WTC11 (cell line): ENCODE measurements around the gene TCP11. TPM values are rescaled to one million over a fixed set of nuclear protein-coding genes. Genes with fewer than 3 reads are reported as not detected.
A peak's percentile ranks its signal among the peaks of the same experiment; 100 is the strongest.

ENCODE experiments used
- ATAC-seq: fragments of 200-7000 bp; cut with Tn5 transposase; 2 replicates; pipeline ENCODE4 v1.10.0; 2021; ENCODE audit warnings: mild to moderate bottlenecking, moderate library complexity
- Bru-seq: library from RNA; stranded (reverse); fragments of 400-500 nt; gene quantifications from one replicate; lab custom pipeline; 2021; lab: Mats Ljungman, UMichigan
- CTCF ChIA-PET: fragments of 300-600 bp; sonication (Branson Sonifier 250); formaldehyde crosslinking; loops from one replicate; lab custom pipeline; 2021; ENCODE audit warnings: antibody characterized with exemption; lab: Charles Lee
- POLR2A ChIA-PET: fragments of 350-600 bp; sonication (Branson Sonifier 250); formaldehyde crosslinking; loops from one replicate; lab custom pipeline; 2021; ENCODE audit warnings: antibody characterized with exemption; lab: Charles Lee
- DNase-seq: peaks from one replicate; pipeline ENCODE4 v3.0.0; 2021; ENCODE audit warnings: low spot score
- H3K27ac Mint-ChIP-seq: 2 replicates; pipeline ENCODE4 v1.8.0; 2021; ENCODE audit warnings: mixed read lengths
- H3K27me3 Mint-ChIP-seq: 2 replicates; pipeline ENCODE4 v1.8.0; 2021; ENCODE audit warnings: low read depth, mild to moderate bottlenecking, moderate library complexity, mixed read lengths
- H3K36me3 Mint-ChIP-seq: 2 replicates; pipeline ENCODE4 v1.8.0; 2021; ENCODE audit warnings: mixed read lengths
- H3K4me1 Mint-ChIP-seq: 2 replicates; pipeline ENCODE4 v1.8.0; 2022; ENCODE audit warnings: mixed read lengths
- H3K4me3 Mint-ChIP-seq: 2 replicates; pipeline ENCODE4 v1.8.0; 2021; ENCODE audit warnings: mild to moderate bottlenecking, moderate library complexity, mixed read lengths
- H3K9me3 Mint-ChIP-seq: 2 replicates; pipeline ENCODE4 v1.8.0; 2021; ENCODE audit warnings: mixed read lengths
- ETV6 ChIP-seq: sonication (generic); formaldehyde crosslinking; IDR thresholded peaks from 2 replicates; pipeline ENCODE4 v1.8.1; 2022; ENCODE audit warnings: mild to moderate bottlenecking, missing genetic modification reagents
- FOXP1 ChIP-seq: sonication (generic); formaldehyde crosslinking; IDR thresholded peaks from 2 replicates; pipeline ENCODE4 v1.8.0; 2022; ENCODE audit warnings: missing genetic modification reagents, mild to moderate bottlenecking, moderate library complexity, borderline replicate concordance
- HMGA2 ChIP-seq: fragments of 250-450 bp; sonication (Bioruptor Pico); IDR thresholded peaks from 2 replicates; pipeline ENCODE4 v1.4.0; 2021; ENCODE audit warnings: mild to moderate bottlenecking, moderate library complexity
- KAT7 ChIP-seq: sonication (generic); formaldehyde crosslinking; IDR thresholded peaks from 2 replicates; pipeline ENCODE4 v1.8.1; 2023; ENCODE audit warnings: missing genetic modification reagents, mild to moderate bottlenecking, borderline replicate concordance
- MXD4 ChIP-seq: fragments of 250-450 bp; sonication (Bioruptor Pico); IDR thresholded peaks from 2 replicates; pipeline ENCODE4 v1.8.0; 2021; ENCODE audit warnings: mild to moderate bottlenecking, moderate library complexity, borderline replicate concordance
- NFATC4 ChIP-seq: fragments of 250-450 bp; sonication (Bioruptor Pico); IDR thresholded peaks from 2 replicates; pipeline ENCODE4 v1.9.0; 2021; ENCODE audit warnings: mild to moderate bottlenecking
- NFE2L1 ChIP-seq: sonication (generic); formaldehyde crosslinking; IDR thresholded peaks from 2 replicates; pipeline ENCODE4 v1.8.1; 2023; ENCODE audit warnings: missing genetic modification reagents
- NR2C2 ChIP-seq: sonication (generic); formaldehyde crosslinking; IDR thresholded peaks from 2 replicates; pipeline ENCODE4 v1.8.0; 2022; ENCODE audit warnings: mild to moderate bottlenecking, missing genetic modification reagents
- NR3C1 ChIP-seq: sonication (generic); formaldehyde crosslinking; conservative IDR thresholded peaks from 2 replicates; pipeline ENCODE4 v1.8.1; 2023; ENCODE audit warnings: low read depth, mild to moderate bottlenecking, missing genetic modification reagents
- OVOL2 ChIP-seq: fragments of 250-450 bp; sonication (Bioruptor Pico); IDR thresholded peaks from 2 replicates; pipeline ENCODE4 v1.9.0; 2021; ENCODE audit warnings: mild to moderate bottlenecking, borderline replicate concordance
- PRRX2 ChIP-seq: fragments of 250-450 bp; sonication (Bioruptor Pico); IDR thresholded peaks from 2 replicates; pipeline ENCODE4 v1.8.0; 2021; ENCODE audit warnings: mild to moderate bottlenecking
- SMAD3 ChIP-seq: sonication (generic); formaldehyde crosslinking; IDR thresholded peaks from 2 replicates; pipeline ENCODE4 v1.8.0; 2022; ENCODE audit warnings: missing genetic modification reagents, mild to moderate bottlenecking, borderline replicate concordance
- SMAD4 ChIP-seq: sonication (generic); formaldehyde crosslinking; IDR thresholded peaks from 2 replicates; pipeline ENCODE4 v1.8.0; 2022; ENCODE audit warnings: mild to moderate bottlenecking, missing genetic modification reagents
- SOX15 ChIP-seq: fragments of 250-450 bp; sonication (Bioruptor Pico); IDR thresholded peaks from 2 replicates; pipeline ENCODE4 v1.9.0; 2021; ENCODE audit warnings: mild to moderate bottlenecking
- SP1 ChIP-seq: sonication (generic); formaldehyde crosslinking; conservative IDR thresholded peaks from 2 replicates; pipeline ENCODE4 v1.8.1; 2022; ENCODE audit warnings: missing genetic modification reagents
- TEAD4 ChIP-seq: sonication (generic); formaldehyde crosslinking; IDR thresholded peaks from 2 replicates; pipeline ENCODE4 v1.8.0; 2022; ENCODE audit warnings: mild to moderate bottlenecking, missing genetic modification reagents
- ZNF121 ChIP-seq: sonication (generic); formaldehyde crosslinking; IDR thresholded peaks from 2 replicates; pipeline ENCODE4 v1.8.0; 2023; ENCODE audit warnings: missing genetic modification reagents
- ZNF219 ChIP-seq: sonication (generic); formaldehyde crosslinking; IDR thresholded peaks from 2 replicates; pipeline ENCODE4 v1.8.0; 2023; ENCODE audit warnings: missing genetic modification reagents, mild to moderate bottlenecking, borderline replicate concordance
- ZNF396 ChIP-seq: fragments of 250-450 bp; sonication (Bioruptor Pico); IDR thresholded peaks from 2 replicates; pipeline ENCODE4 v1.8.0; 2021; ENCODE audit warnings: mild to moderate bottlenecking, moderate library complexity, borderline replicate concordance
- ZNF416 ChIP-seq: fragments of 250-450 bp; sonication (Bioruptor Pico); IDR thresholded peaks from 2 replicates; pipeline ENCODE4 v1.9.0; 2021; ENCODE audit warnings: mild to moderate bottlenecking, inconsistent platforms
- ZNF423 ChIP-seq: fragments of 250-450 bp; sonication (Bioruptor Pico); IDR thresholded peaks from 2 replicates; pipeline ENCODE4 v2.1.2; 2022; ENCODE audit warnings: mild to moderate bottlenecking, moderate library complexity
- long read RNA-seq, 3 experiments: library from RNA in 1 of 3; library from capped mRNA in 1 of 3; library from polyadenylated mRNA in 1 of 3; unstranded in 2 of 3; stranded (forward) in 1 of 3; transcript quantifications; one replicate each; pipeline ENCODE4 v2.0.0, GENCODE V29; 2021
- total RNA-seq: library from RNA; stranded (reverse); gene quantifications from 3 replicates; pipeline ENCODE4 v1.2.3, GENCODE V29; 2021
- TF ChIP-seq, protein P1 (sequence below): sonication (generic); formaldehyde crosslinking; conservative IDR thresholded peaks from 2 replicates; pipeline ENCODE4 v1.8.1; 2023; ENCODE audit warnings: mild to moderate bottlenecking, low read depth, missing genetic modification reagents, moderate library complexity
- TF ChIP-seq, protein P2 (sequence below): sonication (generic); formaldehyde crosslinking; IDR thresholded peaks from 2 replicates; pipeline ENCODE4 v1.8.0; 2022; ENCODE audit warnings: mild to moderate bottlenecking, missing genetic modification reagents
- TF ChIP-seq, protein P3 (sequence below): sonication (generic); formaldehyde crosslinking; IDR thresholded peaks from 2 replicates; pipeline ENCODE4 v1.8.1; 2023; ENCODE audit warnings: mild to moderate bottlenecking, missing genetic modification reagents, moderate library complexity
- TF ChIP-seq, protein P4 (sequence below): sonication (generic); formaldehyde crosslinking; IDR thresholded peaks from 2 replicates; pipeline ENCODE4 v1.8.1; 2023; ENCODE audit warnings: mild to moderate bottlenecking, missing genetic modification reagents
- TF ChIP-seq, protein P5 (sequence below): sonication (generic); formaldehyde crosslinking; IDR thresholded peaks from 2 replicates; pipeline ENCODE4 v1.8.1; 2023; ENCODE audit warnings: mild to moderate bottlenecking, moderate library complexity, missing genetic modification reagents
- TF ChIP-seq, protein P6 (sequence below): sonication (generic); formaldehyde crosslinking; IDR thresholded peaks from 2 replicates; pipeline ENCODE4 v1.8.1; 2022; ENCODE audit warnings: mild to moderate bottlenecking, moderate library complexity, missing genetic modification reagents
- TF ChIP-seq, protein P7 (sequence below): fragments of 250-450 bp; sonication (Bioruptor Pico); IDR thresholded peaks from 2 replicates; pipeline ENCODE4 v2.1.2; 2022; ENCODE audit warnings: mild to moderate bottlenecking, moderate library complexity

Gene TCP11
- total RNA-seq (not detected in 3 replicates), Bru-seq, nascent RNA (percentile 5 among the genes with signal in this experiment)
- long read RNA-seq, experiment 1, partial matches to known transcripts: 0 of 2 reads
- long read RNA-seq, experiment 1, other reads (novel, unspliced or antisense): 2 of 2 reads
- long read RNA-seq, experiment 2: 0 reads
- long read RNA-seq, experiment 3: 0 reads

DNA sequence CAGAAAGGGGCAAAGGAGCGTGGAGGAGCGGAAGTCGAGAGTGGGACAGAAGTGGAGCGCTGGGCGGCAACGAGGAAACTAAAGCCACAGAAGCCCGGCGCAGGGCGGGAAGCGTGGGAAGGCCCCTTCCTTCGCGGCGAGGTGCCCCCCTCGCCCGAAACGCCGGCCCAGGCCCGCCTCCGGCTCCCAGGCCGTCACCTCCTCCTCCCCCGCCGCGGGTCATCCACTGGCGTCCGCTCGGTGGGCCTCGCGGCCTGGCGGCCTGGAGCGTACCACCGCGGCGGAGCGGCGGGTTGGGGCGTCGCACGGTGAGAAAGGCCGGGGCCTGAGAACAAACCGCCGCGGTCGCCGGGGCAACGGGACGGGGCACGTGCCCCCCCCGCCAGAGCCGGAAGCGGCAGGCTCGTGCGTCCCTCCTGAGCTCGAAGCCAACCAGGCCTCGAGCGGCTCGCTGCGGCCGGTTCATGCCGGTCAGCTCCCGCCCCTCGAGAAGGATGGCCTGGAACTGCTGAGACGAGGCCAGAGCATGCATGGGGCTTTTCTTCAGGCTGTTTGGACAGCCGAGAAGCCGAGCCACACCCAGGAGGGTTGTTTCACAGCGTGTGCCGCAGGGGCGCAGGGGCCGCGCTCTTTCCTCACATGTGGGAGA lies at the start of gene TCP11:
TSS of gene TCP11 (minus strand) at position 333 of the 649 bp plus-strand sequence. CDS start 469 bp downstream, outside the sequence.
- DNase-seq: peak; percentile 68
- CTCF ChIA-PET: interaction anchor here (1.1 to 1.7 kb wide), 3 partner anchors 100 to 334 kb away, joined by 3 to 13 read pairs (median 11); no protein-coding TSS in a partner anchor
- Mint-ChIP-seq H3K27ac (no peak within 1 kb of the TSS), H3K4me3 (no peak within 1 kb of the TSS), H3K27me3 (peaks cover 27% of the 10 kb centered on the region), H3K9me3 (no peaks in the 10 kb centered on the region), H3K36me3 (no peaks in the 10 kb centered on the region), H3K4me1 (peaks cover 9% of the 10 kb centered on the region)
- peak; percentile 65 for ATAC-seq
- POLR2A ChIA-PET: interaction anchor here (0.9 kb wide), 1 partner anchor 47 kb away, joined by 3 read pairs; no protein-coding TSS in a partner anchor
- no peak for TF ChIP-seq ZNF416 (CRISPR knock-in tag)
- no peak; the same call in 1 of the 2 replicates for TF ChIP-seq NFE2L1 (CRISPR knock-in tag)
- no peak for TF ChIP-seq SMAD4
- TF ChIP-seq, protein P1, sequence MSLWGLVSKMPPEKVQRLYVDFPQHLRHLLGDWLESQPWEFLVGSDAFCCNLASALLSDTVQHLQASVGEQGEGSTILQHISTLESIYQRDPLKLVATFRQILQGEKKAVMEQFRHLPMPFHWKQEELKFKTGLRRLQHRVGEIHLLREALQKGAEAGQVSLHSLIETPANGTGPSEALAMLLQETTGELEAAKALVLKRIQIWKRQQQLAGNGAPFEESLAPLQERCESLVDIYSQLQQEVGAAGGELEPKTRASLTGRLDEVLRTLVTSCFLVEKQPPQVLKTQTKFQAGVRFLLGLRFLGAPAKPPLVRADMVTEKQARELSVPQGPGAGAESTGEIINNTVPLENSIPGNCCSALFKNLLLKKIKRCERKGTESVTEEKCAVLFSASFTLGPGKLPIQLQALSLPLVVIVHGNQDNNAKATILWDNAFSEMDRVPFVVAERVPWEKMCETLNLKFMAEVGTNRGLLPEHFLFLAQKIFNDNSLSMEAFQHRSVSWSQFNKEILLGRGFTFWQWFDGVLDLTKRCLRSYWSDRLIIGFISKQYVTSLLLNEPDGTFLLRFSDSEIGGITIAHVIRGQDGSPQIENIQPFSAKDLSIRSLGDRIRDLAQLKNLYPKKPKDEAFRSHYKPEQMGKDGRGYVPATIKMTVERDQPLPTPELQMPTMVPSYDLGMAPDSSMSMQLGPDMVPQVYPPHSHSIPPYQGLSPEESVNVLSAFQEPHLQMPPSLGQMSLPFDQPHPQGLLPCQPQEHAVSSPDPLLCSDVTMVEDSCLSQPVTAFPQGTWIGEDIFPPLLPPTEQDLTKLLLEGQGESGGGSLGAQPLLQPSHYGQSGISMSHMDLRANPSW (CRISPR knock-in tag): no peak
- TF ChIP-seq NFATC4 (CRISPR knock-in tag): no peak
- peak; percentile 52; the same call in 1 of the 2 replicates for TF ChIP-seq FOXP1 (CRISPR knock-in tag)
- TF ChIP-seq, protein P2, sequence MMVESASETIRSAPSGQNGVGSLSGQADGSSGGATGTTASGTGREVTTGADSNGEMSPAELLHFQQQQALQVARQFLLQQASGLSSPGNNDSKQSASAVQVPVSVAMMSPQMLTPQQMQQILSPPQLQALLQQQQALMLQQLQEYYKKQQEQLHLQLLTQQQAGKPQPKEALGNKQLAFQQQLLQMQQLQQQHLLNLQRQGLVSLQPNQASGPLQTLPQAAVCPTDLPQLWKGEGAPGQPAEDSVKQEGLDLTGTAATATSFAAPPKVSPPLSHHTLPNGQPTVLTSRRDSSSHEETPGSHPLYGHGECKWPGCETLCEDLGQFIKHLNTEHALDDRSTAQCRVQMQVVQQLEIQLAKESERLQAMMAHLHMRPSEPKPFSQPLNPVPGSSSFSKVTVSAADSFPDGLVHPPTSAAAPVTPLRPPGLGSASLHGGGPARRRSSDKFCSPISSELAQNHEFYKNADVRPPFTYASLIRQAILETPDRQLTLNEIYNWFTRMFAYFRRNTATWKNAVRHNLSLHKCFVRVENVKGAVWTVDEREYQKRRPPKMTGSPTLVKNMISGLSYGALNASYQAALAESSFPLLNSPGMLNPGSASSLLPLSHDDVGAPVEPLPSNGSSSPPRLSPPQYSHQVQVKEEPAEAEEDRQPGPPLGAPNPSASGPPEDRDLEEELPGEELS (CRISPR knock-in tag): peak; percentile 79; the same call in 1 of the 2 replicates
- TF ChIP-seq, protein P3, sequence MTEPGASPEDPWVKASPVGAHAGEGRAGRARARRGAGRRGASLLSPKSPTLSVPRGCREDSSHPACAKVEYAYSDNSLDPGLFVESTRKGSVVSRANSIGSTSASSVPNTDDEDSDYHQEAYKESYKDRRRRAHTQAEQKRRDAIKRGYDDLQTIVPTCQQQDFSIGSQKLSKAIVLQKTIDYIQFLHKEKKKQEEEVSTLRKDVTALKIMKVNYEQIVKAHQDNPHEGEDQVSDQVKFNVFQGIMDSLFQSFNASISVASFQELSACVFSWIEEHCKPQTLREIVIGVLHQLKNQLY (CRISPR knock-in tag): no peak
- no peak for TF ChIP-seq PRRX2 (CRISPR knock-in tag)
- TF ChIP-seq ZNF423: no peak
- no peak for TF ChIP-seq OVOL2 (CRISPR knock-in tag)
- TF ChIP-seq, protein P4, sequence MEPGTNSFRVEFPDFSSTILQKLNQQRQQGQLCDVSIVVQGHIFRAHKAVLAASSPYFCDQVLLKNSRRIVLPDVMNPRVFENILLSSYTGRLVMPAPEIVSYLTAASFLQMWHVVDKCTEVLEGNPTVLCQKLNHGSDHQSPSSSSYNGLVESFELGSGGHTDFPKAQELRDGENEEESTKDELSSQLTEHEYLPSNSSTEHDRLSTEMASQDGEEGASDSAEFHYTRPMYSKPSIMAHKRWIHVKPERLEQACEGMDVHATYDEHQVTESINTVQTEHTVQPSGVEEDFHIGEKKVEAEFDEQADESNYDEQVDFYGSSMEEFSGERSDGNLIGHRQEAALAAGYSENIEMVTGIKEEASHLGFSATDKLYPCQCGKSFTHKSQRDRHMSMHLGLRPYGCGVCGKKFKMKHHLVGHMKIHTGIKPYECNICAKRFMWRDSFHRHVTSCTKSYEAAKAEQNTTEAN (CRISPR knock-in tag): no peak
- TF ChIP-seq KAT7 (CRISPR knock-in tag): no peak
- TF ChIP-seq ZNF121: no peak
- no peak for TF ChIP-seq ZNF396 (CRISPR knock-in tag)
- TF ChIP-seq, protein P5, sequence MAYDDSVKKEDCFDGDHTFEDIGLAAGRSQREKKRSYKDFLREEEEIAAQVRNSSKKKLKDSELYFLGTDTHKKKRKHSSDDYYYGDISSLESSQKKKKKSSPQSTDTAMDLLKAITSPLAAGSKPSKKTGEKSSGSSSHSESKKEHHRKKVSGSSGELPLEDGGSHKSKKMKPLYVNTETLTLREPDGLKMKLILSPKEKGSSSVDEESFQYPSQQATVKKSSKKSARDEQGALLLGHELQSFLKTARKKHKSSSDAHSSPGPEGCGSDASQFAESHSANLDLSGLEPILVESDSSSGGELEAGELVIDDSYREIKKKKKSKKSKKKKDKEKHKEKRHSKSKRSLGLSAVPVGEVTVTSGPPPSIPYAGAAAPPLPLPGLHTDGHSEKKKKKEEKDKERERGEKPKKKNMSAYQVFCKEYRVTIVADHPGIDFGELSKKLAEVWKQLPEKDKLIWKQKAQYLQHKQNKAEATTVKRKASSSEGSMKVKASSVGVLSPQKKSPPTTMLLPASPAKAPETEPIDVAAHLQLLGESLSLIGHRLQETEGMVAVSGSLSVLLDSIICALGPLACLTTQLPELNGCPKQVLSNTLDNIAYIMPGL: no peak
- TF ChIP-seq TEAD4: no peak
- no peak for TF ChIP-seq SOX15
- 0 out of 2 replicates have a peak, but pooled peaks have one; percentile 37 for TF ChIP-seq ETV6 (CRISPR knock-in tag)
- TF ChIP-seq NR3C1: no peak
- no peak for TF ChIP-seq NR2C2 (CRISPR knock-in tag)
- TF ChIP-seq ZNF219: 0 out of 2 replicates have a peak, but pooled peaks have one; percentile 32
- no peak for TF ChIP-seq SP1 (CRISPR knock-in tag)
- TF ChIP-seq SMAD3 (CRISPR knock-in tag): no peak
- TF ChIP-seq MXD4 (CRISPR knock-in tag): no peak
- TF ChIP-seq, protein P6, sequence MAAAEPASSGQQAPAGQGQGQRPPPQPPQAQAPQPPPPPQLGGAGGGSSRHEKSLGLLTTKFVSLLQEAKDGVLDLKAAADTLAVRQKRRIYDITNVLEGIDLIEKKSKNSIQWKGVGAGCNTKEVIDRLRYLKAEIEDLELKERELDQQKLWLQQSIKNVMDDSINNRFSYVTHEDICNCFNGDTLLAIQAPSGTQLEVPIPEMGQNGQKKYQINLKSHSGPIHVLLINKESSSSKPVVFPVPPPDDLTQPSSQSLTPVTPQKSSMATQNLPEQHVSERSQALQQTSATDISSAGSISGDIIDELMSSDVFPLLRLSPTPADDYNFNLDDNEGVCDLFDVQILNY (CRISPR knock-in tag): peak; percentile 43; the same call in 1 of the 2 replicates
- no peak for TF ChIP-seq HMGA2
- TF ChIP-seq, protein P7, sequence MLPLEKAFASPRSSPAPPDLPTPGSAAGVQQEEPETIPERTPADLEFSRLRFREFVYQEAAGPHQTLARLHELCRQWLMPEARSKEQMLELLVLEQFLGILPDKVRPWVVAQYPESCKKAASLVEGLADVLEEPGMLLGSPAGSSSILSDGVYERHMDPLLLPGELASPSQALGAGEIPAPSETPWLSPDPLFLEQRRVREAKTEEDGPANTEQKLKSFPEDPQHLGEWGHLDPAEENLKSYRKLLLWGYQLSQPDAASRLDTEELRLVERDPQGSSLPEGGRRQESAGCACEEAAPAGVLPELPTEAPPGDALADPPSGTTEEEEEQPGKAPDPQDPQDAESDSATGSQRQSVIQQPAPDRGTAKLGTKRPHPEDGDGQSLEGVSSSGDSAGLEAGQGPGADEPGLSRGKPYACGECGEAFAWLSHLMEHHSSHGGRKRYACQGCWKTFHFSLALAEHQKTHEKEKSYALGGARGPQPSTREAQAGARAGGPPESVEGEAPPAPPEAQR (CRISPR knock-in tag): no peak
